NOMO-1 (cell line): ENCODE results near the gene TCL1A.
"Not testable (repeated sequence)": the region's sequence is repeated elsewhere in the genome, so short reads cannot be mapped to it uniquely, and the experiment has no call there.

Experiments
- DNase-seq, 2 experiments: peaks; one replicate each; lab custom pipeline; 2025; ENCODE audit not compliant: unreplicated experiment in 2 of 2; lab: John Stamatoyannopoulos, UW

The TCL1A gene

GRCh38 chr14:95679148-95679815 is 34.6 kb downstream of the TCL1A start:
- DNase-seq: no peak

GRCh38 chr14:95677179-95677835 is 36.6 kb downstream of the TCL1A start:
- no peak for DNase-seq

- no peak for DNase-seq
Observed at GRCh38 chr14:95675486-95675885, 38.4 kb downstream of the TCL1A start.

GRCh38 chr14:95674613-95675012 is 39.3 kb downstream of the TCL1A start:
- DNase-seq: no peak

GRCh38 chr14:95668235-95668772 is 45.6 kb downstream of the TCL1A start:
- no peak for DNase-seq

- DNase-seq: no peak
Observed at GRCh38 chr14:95667249-95667693, 46.7 kb downstream of the TCL1A start.

- DNase-seq: no peak
Observed at GRCh38 chr14:95666450-95666849, 47.5 kb downstream of the TCL1A start.

GRCh38 chr14:95665530-95665929 is 48.4 kb downstream of the TCL1A start:
- not testable (repeated sequence) for DNase-seq

- no peak for DNase-seq
Observed at GRCh38 chr14:95664546-95664945, 49.4 kb downstream of the TCL1A start.

GRCh38 chr14:95664066-95664465 is 49.9 kb downstream of the TCL1A start:
- DNase-seq: no peak

- DNase-seq: no peak
Observed at GRCh38 chr14:95663226-95663797, 50.6 kb downstream of the TCL1A start.

GRCh38 chr14:95662376-95663186 is 51.3 kb downstream of the TCL1A start:
- no peak for DNase-seq

- DNase-seq: no peak
Observed at GRCh38 chr14:95660651-95661515, 53.0 kb downstream of the TCL1A start.

GRCh38 chr14:95659990-95660385 is 53.9 kb downstream of the TCL1A start:
- DNase-seq: no peak
